VCaP (cell line): Measurements from ENCODE around the gene CCKAR.

Experiments used
- H3K27ac ChIP-seq: fragments of 450-650 bp; 2 replicates; pipeline ENCODE4 v1.5.1; 2017
- TF ChIP-seq, protein P1 (sequence below): fragments of 450-650 bp; conservative IDR thresholded peaks from 2 replicates; pipeline ENCODE4 v1.5.1; 2017; ENCODE audit warnings: mild to moderate bottlenecking, moderate library complexity

Gene CCKAR, protein sequence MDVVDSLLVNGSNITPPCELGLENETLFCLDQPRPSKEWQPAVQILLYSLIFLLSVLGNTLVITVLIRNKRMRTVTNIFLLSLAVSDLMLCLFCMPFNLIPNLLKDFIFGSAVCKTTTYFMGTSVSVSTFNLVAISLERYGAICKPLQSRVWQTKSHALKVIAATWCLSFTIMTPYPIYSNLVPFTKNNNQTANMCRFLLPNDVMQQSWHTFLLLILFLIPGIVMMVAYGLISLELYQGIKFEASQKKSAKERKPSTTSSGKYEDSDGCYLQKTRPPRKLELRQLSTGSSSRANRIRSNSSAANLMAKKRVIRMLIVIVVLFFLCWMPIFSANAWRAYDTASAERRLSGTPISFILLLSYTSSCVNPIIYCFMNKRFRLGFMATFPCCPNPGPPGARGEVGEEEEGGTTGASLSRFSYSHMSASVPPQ

DNA sequence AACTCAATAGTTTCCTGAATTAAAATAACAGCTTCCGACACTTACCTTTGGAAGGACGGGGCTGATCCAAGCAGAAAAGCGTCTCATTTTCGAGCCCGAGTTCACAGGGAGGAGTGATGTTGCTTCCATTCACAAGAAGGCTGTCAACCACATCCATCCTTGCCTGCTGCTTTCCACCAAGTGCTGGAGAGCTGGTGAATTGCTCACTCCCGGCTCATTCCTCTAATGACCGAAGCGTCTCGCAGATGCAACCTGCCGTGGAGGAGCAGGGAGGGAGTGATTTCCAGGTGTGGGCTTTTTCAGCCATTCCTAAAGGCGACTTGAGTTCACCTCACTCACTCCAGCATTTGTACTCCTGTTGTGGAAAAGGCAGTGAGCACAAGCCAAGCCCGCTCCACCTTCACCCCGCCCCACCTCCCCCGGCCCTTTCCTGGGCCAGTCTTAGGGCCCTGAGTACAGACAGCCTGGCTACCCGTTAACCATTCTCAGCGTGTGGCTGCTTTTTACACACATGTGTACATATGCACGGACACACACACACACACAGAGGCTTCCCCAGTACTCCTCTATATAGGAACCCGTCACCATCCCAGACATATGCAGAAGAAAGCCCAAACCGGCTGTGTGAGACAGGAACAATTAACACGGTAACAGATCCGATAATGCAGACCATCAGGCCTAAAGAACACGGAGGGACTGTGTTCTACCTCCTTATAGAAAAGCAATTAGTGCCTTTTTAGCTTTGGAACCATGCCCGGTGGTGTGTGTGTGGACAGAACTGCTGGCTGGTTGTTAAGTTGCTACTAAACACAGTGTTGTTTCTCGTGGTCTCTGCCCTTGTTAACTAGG is at the start of gene CCKAR:
CCKAR (minus strand) TSS at position 374 of the 849 bp plus-strand sequence; CDS start at position 157, 217 bp downstream.
- TF ChIP-seq, protein P1, sequence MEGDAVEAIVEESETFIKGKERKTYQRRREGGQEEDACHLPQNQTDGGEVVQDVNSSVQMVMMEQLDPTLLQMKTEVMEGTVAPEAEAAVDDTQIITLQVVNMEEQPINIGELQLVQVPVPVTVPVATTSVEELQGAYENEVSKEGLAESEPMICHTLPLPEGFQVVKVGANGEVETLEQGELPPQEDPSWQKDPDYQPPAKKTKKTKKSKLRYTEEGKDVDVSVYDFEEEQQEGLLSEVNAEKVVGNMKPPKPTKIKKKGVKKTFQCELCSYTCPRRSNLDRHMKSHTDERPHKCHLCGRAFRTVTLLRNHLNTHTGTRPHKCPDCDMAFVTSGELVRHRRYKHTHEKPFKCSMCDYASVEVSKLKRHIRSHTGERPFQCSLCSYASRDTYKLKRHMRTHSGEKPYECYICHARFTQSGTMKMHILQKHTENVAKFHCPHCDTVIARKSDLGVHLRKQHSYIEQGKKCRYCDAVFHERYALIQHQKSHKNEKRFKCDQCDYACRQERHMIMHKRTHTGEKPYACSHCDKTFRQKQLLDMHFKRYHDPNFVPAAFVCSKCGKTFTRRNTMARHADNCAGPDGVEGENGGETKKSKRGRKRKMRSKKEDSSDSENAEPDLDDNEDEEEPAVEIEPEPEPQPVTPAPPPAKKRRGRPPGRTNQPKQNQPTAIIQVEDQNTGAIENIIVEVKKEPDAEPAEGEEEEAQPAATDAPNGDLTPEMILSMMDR: no peak
- H3K27ac ChIP-seq: no peak within 1 kb of the TSS

DNA sequence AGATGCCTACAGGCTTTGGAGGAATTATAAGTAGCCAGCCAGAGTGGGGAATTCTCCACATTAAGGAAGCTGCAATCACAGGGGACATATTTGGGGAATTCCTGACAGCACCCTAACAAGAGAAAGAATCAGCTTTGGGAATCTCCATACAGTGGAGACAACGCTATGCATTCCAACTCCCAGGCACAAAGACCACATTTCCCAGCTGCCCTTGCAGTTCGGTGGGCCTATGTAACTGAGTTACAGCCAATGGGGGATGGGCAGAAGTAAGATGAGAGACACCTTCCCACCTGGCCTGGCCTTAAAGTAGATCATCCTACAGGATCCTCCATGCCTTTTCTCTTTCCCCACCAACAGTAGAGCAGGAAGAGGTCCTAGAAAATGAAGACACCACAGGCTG is 43.4 kb upstream of the CCKAR start:
- TF ChIP-seq, protein P1: no peak
- H3K27ac ChIP-seq: no peak overlapping the region

DNA sequence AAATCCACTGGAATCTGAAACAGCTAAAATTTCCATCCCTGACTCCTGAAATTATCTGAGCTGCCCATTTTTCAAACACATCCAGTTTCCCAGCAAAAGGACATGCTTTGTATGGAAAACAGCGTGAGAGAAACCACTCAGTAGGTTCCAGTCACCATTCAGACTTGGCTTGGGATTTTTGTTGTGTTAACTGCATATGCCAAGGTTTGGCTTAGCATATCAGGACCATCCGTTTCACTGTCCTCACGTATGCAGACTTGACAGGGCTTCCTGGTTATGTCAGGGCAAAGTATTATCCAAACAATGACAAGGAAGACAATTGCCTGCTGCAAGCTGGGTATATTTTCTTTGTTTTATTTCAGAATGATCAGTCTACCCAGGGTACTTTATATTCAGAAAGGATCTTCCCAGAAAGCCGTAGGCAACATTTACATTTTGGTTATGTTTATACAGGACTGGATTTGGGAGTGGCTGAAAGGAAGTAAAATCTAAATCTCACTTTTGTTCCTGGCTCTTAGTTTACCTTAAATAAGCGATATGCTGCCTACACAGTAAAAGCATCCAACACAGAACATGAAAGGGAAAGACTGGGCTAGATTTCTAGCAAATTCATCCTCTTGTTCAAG is 41.3 kb upstream of the CCKAR start:
- TF ChIP-seq, protein P1: no peak
- H3K27ac ChIP-seq: no peak overlapping the region

DNA sequence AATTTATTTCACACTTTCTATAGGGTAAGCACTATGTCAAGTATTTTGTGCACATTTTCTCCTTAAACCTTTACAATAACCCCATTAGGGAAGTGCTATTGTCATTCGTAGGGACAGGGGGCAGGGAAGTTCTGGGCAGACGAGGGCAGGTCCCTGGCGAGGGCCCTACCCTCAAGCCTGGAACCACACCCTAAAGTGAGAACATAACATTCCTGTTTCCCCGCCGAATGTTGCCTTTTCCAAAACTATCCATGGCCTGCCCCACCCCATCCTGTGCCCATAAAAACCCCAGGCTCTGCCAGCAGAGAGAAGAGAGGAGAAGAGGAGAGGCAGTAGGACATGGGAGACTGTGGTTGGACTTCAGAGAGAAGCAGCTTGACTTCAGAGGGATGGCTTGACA is 39.8 kb upstream of the CCKAR start:
- no peak overlapping the region for H3K27ac ChIP-seq
- TF ChIP-seq, protein P1: no peak

DNA sequence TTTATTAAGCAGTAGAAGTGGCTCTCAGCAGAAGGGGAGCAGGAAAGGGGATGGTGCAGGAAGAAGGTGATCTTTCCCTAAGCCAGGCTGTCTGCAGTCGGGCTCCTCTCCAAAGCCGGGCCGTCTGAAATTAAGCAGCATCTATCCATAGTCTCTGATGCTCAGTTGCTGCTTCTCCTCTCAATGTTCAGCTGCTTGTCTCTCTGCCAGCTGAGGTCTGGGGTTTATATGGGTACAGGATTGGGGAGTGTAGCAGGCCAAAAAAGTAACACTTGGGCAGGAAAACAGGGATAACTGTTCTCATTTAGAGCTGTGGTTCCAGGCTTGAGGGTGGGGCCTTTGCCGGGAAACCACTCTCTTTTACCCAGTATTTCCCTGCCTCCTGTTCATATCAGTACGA is 39.2 kb upstream of the CCKAR start:
- H3K27ac ChIP-seq: no peak overlapping the region
- TF ChIP-seq, protein P1: no peak

DNA sequence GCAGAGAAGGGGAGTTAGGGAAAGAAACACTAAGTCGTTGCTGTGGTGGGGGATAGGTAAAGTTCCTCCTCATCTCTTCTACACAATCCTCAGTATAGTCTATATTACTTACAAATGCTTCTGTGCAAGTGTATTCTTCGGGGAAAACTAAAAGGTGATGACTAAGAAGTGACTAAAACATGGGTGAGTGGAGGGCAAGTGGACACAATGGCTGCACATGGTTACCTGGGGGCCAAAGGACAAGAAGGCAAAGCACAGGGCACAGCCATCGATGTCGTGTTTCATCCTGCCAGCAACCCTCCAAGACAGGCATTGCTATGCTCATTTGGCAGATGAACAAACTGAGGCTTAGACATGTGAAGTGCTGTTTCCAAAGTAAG is 35.5 kb upstream of the CCKAR start:
- H3K27ac ChIP-seq: no peak overlapping the region
- TF ChIP-seq, protein P1: no peak
